ENCODE measurements around the gene KDM2B.

GRCh38 chr12:121579190-121579791 is 1.5 kb downstream of the KDM2B start:
- no peak for TF ChIP-seq CTCF (IDR thresholded peaks at IDR 0.05)
- no peak for TF ChIP-seq POLR2A (IDR thresholded peaks at IDR 0.05)
